GM23248 (cell line): ENCODE measurements around the gene RNASE7.

Experiments used
- EZH2 ChIP-seq: fragments of 200-600 bp; sonication (generic); IDR thresholded peaks from 2 replicates; pipeline ENCODE4 v1.6.1; 2018; ENCODE audit warnings: antibody characterized with exemption, mild to moderate bottlenecking; ENCODE audit not compliant: insufficient read depth, poor library complexity, severe bottlenecking
- EZH2phosphoT487 ChIP-seq: fragments of 200-600 bp; sonication (generic); IDR thresholded peaks from 2 replicates; pipeline ENCODE4 v1.6.1; 2018; ENCODE audit warnings: antibody characterized with exemption, moderate library complexity, mild to moderate bottlenecking, low read depth; ENCODE audit not compliant: insufficient read depth

- TF ChIP-seq EZH2phosphoT487 (no peak), EZH2 (no peak)
These were observed 29.9 kb downstream of the RNASE7 start for GRCh38 chr14:21072031-21072473.
